Stimulated activated CD4-positive, alpha-beta T cell treated with anti-CD3 and anti-CD28 coated beads, TNF-alpha, amount 100 ng/mL, for 24 hours (primary cell): Measurements from ENCODE around the gene MTMR8.

Experiments
- DNase-seq, 3 experiments: peaks; one replicate each; pipeline ENCODE4 v3.0.0-alpha.2; 2020; ENCODE audit warnings: low read depth in 3 of 3

Gene MTMR8

DNA sequence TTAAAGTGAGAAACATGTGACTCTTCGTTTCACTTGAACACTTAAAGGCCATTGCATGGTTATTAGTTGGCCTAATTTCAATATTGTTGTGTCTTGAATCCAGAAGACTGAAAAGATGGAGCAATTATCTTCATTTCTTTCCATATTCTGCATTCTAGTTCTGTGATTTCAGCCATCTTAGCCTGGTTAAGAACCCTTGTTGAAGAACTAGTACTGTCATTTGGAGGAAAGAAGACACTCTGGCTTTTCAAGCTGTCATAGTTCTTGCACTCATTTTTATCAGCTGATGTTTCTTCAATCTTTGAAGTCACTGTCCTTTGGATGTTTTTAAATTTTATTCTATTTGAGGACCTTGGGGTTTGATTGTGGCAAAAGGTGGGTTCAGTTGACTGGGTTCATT is 81.6 kb downstream of the MTMR8 start:
- no peak for DNase-seq

GRCh38 chrX:64306712-64307111 is 88.5 kb downstream of the MTMR8 start:
- no peak for DNase-seq

- DNase-seq = no peak
These were observed 104.1 kb downstream of the MTMR8 start for GRCh38 chrX:64291123-64291522.

DNA sequence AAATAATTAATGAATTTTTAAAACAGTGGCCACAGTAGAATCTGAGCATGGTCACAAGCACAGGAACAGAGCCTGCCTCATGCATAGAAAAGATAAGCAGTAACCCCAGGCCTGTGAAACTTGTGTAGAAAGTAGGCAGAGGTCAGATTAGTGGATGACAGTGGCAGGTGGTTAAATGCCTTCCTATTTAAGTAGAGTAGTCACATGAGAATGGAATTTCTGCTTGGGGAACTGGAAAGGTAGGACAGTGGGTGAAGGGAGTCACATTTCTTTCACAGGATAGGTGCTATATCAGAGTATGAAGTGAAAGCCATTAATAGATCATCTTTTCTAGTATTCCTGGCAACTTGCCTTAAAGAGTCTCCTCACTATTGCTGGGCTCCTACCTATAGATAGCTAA is 130.0 kb downstream of the MTMR8 start:
- no peak for DNase-seq

DNA sequence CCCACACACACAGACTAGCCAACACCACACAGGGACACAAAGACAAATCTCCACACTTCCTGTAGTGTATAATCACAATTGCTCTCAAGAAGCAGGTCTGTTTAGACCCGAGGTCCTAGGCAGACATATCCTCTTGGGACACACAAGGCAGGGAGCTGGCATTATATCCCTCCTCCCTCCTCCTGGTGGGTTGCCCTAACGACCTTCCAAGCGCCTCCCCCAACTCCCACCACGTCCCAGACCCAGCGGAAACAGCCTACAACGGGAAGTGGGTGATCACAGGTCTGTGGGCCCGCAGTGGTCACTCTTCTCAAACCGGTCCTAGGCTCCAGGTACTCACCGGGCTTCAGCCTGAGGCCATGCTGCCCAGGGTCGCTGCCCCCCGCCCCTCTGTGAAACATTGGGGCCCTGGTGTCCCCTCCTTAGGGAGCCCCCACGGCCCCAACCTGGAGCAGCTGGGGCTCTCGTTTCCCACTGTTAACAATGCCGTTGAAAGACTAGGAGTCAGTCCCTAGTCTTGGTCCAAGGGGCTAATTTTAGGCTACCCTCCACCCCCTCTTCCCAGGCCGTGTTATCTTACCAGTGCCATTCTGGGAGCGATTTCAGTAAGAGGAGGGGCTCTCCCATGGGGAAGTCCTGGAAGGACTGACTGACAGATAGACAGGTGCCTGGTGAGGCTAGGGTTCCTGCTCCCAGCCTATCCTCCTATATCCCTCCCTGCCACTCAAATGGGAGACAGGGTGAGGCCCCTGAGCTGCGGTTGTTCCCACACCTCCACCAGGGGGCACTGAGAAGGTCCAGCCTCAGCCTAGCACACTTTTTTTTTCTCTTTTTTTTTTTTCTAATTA is 164.9 kb downstream of the MTMR8 start, which contains the start of gene ASB12:
TSS of gene ASB12 (minus strand) at position 485 of the 848 bp plus-strand sequence. CDS start 4,957 bp downstream, outside the sequence.
- no peak for DNase-seq

GRCh38 chrX:64229154-64229553 is 166.1 kb downstream of the MTMR8 start:
- no peak for DNase-seq
